Measurements from ENCODE around the gene PRAMEF5.
"Not testable (repeated sequence)": the region's sequence is repeated elsewhere in the genome, so short reads cannot be mapped to it uniquely, and the experiment has no call there.

DNA sequence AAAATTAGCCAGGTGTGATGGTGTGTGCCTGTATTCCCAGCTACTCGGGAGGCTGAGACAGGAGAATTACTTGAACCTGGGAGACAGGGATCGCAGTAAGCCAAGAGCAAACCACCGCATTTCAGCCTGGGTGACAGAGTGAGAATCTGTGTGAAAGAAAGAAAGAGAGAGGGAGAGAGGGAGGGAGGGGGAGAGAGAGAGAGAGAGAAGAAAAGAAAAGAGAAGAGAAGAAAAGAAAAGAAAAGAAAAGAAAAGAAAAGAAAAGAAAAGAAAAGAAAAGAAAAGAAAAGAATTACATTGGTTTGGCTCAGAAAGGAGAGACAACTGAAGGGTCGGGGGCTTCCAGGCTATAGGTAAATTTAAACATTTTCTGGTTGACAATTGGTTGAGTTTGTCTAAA is 14.4 kb upstream of the PRAMEF5 start:
- TF ChIP-seq, protein P1, sequence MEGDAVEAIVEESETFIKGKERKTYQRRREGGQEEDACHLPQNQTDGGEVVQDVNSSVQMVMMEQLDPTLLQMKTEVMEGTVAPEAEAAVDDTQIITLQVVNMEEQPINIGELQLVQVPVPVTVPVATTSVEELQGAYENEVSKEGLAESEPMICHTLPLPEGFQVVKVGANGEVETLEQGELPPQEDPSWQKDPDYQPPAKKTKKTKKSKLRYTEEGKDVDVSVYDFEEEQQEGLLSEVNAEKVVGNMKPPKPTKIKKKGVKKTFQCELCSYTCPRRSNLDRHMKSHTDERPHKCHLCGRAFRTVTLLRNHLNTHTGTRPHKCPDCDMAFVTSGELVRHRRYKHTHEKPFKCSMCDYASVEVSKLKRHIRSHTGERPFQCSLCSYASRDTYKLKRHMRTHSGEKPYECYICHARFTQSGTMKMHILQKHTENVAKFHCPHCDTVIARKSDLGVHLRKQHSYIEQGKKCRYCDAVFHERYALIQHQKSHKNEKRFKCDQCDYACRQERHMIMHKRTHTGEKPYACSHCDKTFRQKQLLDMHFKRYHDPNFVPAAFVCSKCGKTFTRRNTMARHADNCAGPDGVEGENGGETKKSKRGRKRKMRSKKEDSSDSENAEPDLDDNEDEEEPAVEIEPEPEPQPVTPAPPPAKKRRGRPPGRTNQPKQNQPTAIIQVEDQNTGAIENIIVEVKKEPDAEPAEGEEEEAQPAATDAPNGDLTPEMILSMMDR (IDR thresholded peaks at IDR 0.05): not testable (repeated sequence)
- TF ChIP-seq EZH2 (IDR thresholded peaks at IDR 0.05; ENCODE audit: borderline replicate concordance, insufficient read depth, low read depth, low read length, poor library complexity, severe bottlenecking): not testable (repeated sequence)

Data from B cell (primary cell).